ENCODE results near the gene LIN28B.

GRCh38 chr6:104987218-104987617 lies 30.3 kb downstream of the LIN28B start:
- TF ChIP-seq CTCF (IDR thresholded peaks at IDR 0.05) (no peak), POLR2A (IDR thresholded peaks at IDR 0.05) (no peak)
